K562 (cell line): ENCODE measurements around the gene SPHK2. TPM values are rescaled to one million over a fixed set of nuclear protein-coding genes. Genes with fewer than 3 reads are reported as not detected.
A peak's percentile ranks its signal among the peaks of the same experiment; 100 is the strongest.

Source experiments
- AFF1 ChIP-seq, 2 experiments: fragments of 450-650 bp; IDR thresholded peaks; 2 replicates each; pipeline ENCODE4 v1.6.1; 2018; ENCODE audit warnings: mild to moderate bottlenecking in 2 of 2, low read depth in 1 of 2; ENCODE audit not compliant: partially characterized antibody in 2 of 2
- ARHGAP35 ChIP-seq: fragments of 450-650 bp; IDR thresholded peaks from 2 replicates; pipeline ENCODE4 v1.6.1; 2018; ENCODE audit not compliant: partially characterized antibody
- ARID3A ChIP-seq: IDR thresholded peaks from 2 replicates; pipeline ENCODE4 v1.6.1; 2012; ENCODE audit warnings: low read depth, low read length, improper control_type of control experiment, borderline replicate concordance
- ARNT ChIP-seq, 2 experiments: fragments of 450-650 bp; IDR thresholded peaks; 2 replicates each; pipeline ENCODE4 v1.6.1; 2016; ENCODE audit warnings: mild to moderate bottlenecking in 1 of 2
- CTBP1 ChIP-seq: fragments of 450-650 bp; IDR thresholded peaks from 2 replicates; pipeline ENCODE4 v1.6.1; 2016; ENCODE audit warnings: borderline replicate concordance
- HBP1 ChIP-seq: fragments of 450-650 bp; formaldehyde crosslinking; IDR thresholded peaks from 2 replicates; pipeline ENCODE4 v1.4.0; 2022; ENCODE audit warnings: missing genetic modification characterization
- HES1 ChIP-seq: fragments of 450-650 bp; IDR thresholded peaks from 2 replicates; pipeline ENCODE4 v1.6.1; 2016; ENCODE audit warnings: low read depth, mild to moderate bottlenecking, moderate library complexity
- MTA2 ChIP-seq: fragments of 450-650 bp; IDR thresholded peaks from 2 replicates; pipeline ENCODE4 v1.6.1; 2016; ENCODE audit warnings: low read depth
- RB1 ChIP-seq: fragments of 450-650 bp; IDR thresholded peaks from 2 replicates; pipeline ENCODE4 v1.6.1; 2017; ENCODE audit warnings: low read depth, mild to moderate bottlenecking
- SFPQ ChIP-seq: fragments of 200-400 bp; formaldehyde crosslinking; IDR thresholded peaks from 2 replicates; pipeline ENCODE4 v1.6.1; 2017; ENCODE audit warnings: mild to moderate bottlenecking, low read depth, low read length, moderate library complexity
- SIRT6 ChIP-seq: IDR thresholded peaks from one replicate; pipeline ENCODE4 v1.6.1; 2012; ENCODE audit warnings: low read depth, mild to moderate bottlenecking, control low read depth, inconsistent platforms, low read length, moderate library complexity
- SMC3 ChIP-seq: conservative IDR thresholded peaks from 2 replicates; pipeline ENCODE4 v1.6.1; 2011; ENCODE audit warnings: low read depth, low read length, improper control_type of control experiment; ENCODE audit not compliant: insufficient read depth
- SNAPC5 ChIP-seq: fragments of 250-450 bp; sonication (Bioruptor Pico); IDR thresholded peaks from 2 replicates; pipeline ENCODE4 v1.8.0; 2021; ENCODE audit warnings: moderate library complexity, mild to moderate bottlenecking, inconsistent platforms
- TRIM28 ChIP-seq: fragments of 450-650 bp; IDR thresholded peaks from 2 replicates; pipeline ENCODE4 v1.6.1; 2017
- ZBTB2 ChIP-seq: fragments of 450-650 bp; IDR thresholded peaks from 2 replicates; pipeline ENCODE4 v1.6.1; 2016; ENCODE audit warnings: antibody characterized with exemption
- ZNF583 ChIP-seq: fragments of 250-450 bp; sonication (Bioruptor Pico); IDR thresholded peaks from 2 replicates; pipeline ENCODE4 v1.4.0; 2020
- polyA plus RNA-seq, 8 experiments: library from polyadenylated mRNA; depleted of rRNA in 4 of 8; stranded (reverse) in 5 of 8; unstranded in 3 of 8; fragments of >200 nt; fragmentation: Nextera tagmentation in 2 of 8; fragmentation: Illumina TruSeq in 1 of 8; extraction: Ambion mirVana in 2 of 8; extraction: Trizol in 1 of 8; gene quantifications; 2 replicates each; pipeline versions ENCODE4 v1.2.1 to v1.2.3, GENCODE V29; 2011 to 2014; ENCODE audit warnings: inconsistent platforms in 1 of 8, missing spikeins in 1 of 8
- total RNA-seq, 7 experiments: library from RNA; depleted of rRNA in 6 of 7; stranded (reverse); fragments of >200 nt in 6 of 7; fragmentation: Illumina TruSeq in 2 of 7; extraction: Trizol in 2 of 7; gene quantifications; 2 replicates each; pipeline versions ENCODE4 v1.2.1 to v1.2.3, GENCODE V29; 2011 to 2021; ENCODE audit warnings: low replicate concordance in 1 of 7

SPHK2 gene
- total and polyA plus RNA-seq, 9 of the 15 experiments (the other 6 are each of a cell fraction or from before 2014, with no cell fraction given) = 0.10 to 15.2 (median 2.9) TPM

GRCh38 chr19:48608798-48609263 lies 10.5 kb upstream of the SPHK2 start (continued):
- TF ChIP-seq SFPQ (no peak), SMC3 (peak; percentile 41), ZBTB2 (no peak), HES1 (no peak), RB1 (peak; percentile 68; the same call in 1 of the 2 replicates), MTA2 (no peak), ARID3A (no peak), SIRT6 (no peak), ZNF583 (CRISPR knock-in tag) (no peak), CTBP1 (peak; percentile 55), AFF1 (IDR thresholded peaks at IDR 0.05; ENCODE audit: low read depth in 1 of 2, partially characterized antibody in 2 of 2) (no peak), HBP1 (CRISPR knock-in tag) (no peak), ARNT (IDR thresholded peaks at IDR 0.05) (no peak), ARHGAP35 (no peak), SNAPC5 (CRISPR knock-in tag) (no peak), TRIM28 (no peak)
